ENCODE results near the gene OSGEP. TPM values are rescaled to one million over a fixed set of nuclear protein-coding genes. Genes with fewer than 3 reads are reported as not detected.

OSGEP gene
- total RNA-seq (40.8 TPM), polyA plus RNA-seq (10 to 100 TPM; 27.3 to 34.2 (median 32.9) TPM)

- Mint-ChIP-seq H3K9me3 (no peaks in the 10 kb centered on the region), H3K4me1 (peaks cover 0 to 33% (median 15%) of the 10 kb centered on the region in 4 donors), H3K36me3 (peaks cover 37% of the 10 kb centered on the region), H3K27me3 (no peaks in the 10 kb centered on the region), H3K27ac (peak within 1 kb of the TSS in 1 of 3 donors; percentile 79), H3K4me3 (peak within 1 kb of the TSS in 1 of 4 donors; percentile 5)
- H3K9me3 ChIP-seq (ENCODE audit: control insufficient read depth in 2 of 2, low read length in 2 of 2): no peaks in the 10 kb centered on the region
- H3K4me1 ChIP-seq (ENCODE audit: control insufficient read depth, insufficient read depth, low read length, poor library complexity, severe bottlenecking): peaks cover 39% of the 10 kb centered on the region
- ATAC-seq (ENCODE audit: low read depth in 2 of 2) (peak; percentile 87), DNase-seq (peak; percentile 96 to 99 (median 98))
- peak within 1 kb of the TSS; percentile 97 for H3K27ac ChIP-seq (ENCODE audit: insufficient read depth, low read length, poor library complexity, severe bottlenecking)
- H3K36me3 ChIP-seq (ENCODE audit: control insufficient read depth, insufficient read depth, low read length): peaks cover 62% of the 10 kb centered on the region
- H3K4me3 ChIP-seq (ENCODE audit: low read depth, low read length): peak within 1 kb of the TSS; percentile 97
- H3K27me3 ChIP-seq (ENCODE audit: control insufficient read depth, insufficient read depth, low read length): no peaks in the 10 kb centered on the region
Measured at GRCh38 chr14:20454516-20455354, at the start of gene OSGEP, which contains the start of gene APEX1. Gene OSGEP (minus strand): TSS chr14:20454812. CDS start chr14:20454683, 129 bp downstream. Gene APEX1 (plus strand): TSS chr14:20455226. CDS start chr14:20455646, 420 bp downstream.

GRCh38 chr14:20503898-20504297, 49.3 kb upstream of the OSGEP start:
- Histone ChIP-seq H3K36me3 (ENCODE audit: control insufficient read depth, insufficient read depth, low read length) (no peaks in the 10 kb centered on the region), H3K9me3 (ENCODE audit: control insufficient read depth in 2 of 2, low read length in 2 of 2) (no peaks in the 10 kb centered on the region), H3K27me3 (ENCODE audit: control insufficient read depth, insufficient read depth, low read length) (peaks cover 7% of the 10 kb centered on the region), H3K27ac (ENCODE audit: insufficient read depth, low read length, poor library complexity, severe bottlenecking) (no peak overlapping the region), H3K4me1 (ENCODE audit: control insufficient read depth, insufficient read depth, low read length, poor library complexity, severe bottlenecking) (no peaks in the 10 kb centered on the region), H3K4me3 (ENCODE audit: low read depth, low read length) (no peak overlapping the region)
- Mint-ChIP-seq H3K36me3 (no peaks in the 10 kb centered on the region), H3K9me3 (no peaks in the 10 kb centered on the region), H3K4me3 (no peak overlapping the region), H3K27me3 (peaks cover 4% of the 10 kb centered on the region), H3K27ac (peak overlapping the region in 1 of 3 donors; percentile 74), H3K4me1 (peaks cover 0 to 6% (median under 1%) of the 10 kb centered on the region in 4 donors)
- no peak for DNase-seq
- no peak for ATAC-seq (ENCODE audit: low read depth in 2 of 2)

GRCh38 chr14:20501346-20501745, 46.7 kb upstream of the OSGEP start:
- H3K36me3 Mint-ChIP-seq: no peaks in the 10 kb centered on the region
- no peak for ATAC-seq (ENCODE audit: low read depth in 2 of 2)
- Histone ChIP-seq H3K4me1 (ENCODE audit: control insufficient read depth, insufficient read depth, low read length, poor library complexity, severe bottlenecking) (no peaks in the 10 kb centered on the region), H3K4me3 (ENCODE audit: low read depth, low read length) (no peak overlapping the region), H3K9me3 (ENCODE audit: control insufficient read depth in 2 of 2, low read length in 2 of 2) (no peaks in the 10 kb centered on the region), H3K27ac (ENCODE audit: insufficient read depth, low read length, poor library complexity, severe bottlenecking) (no peak overlapping the region), H3K27me3 (ENCODE audit: control insufficient read depth, insufficient read depth, low read length) (peaks cover 7% of the 10 kb centered on the region), H3K36me3 (ENCODE audit: control insufficient read depth, insufficient read depth, low read length) (no peaks in the 10 kb centered on the region)
- H3K27me3 Mint-ChIP-seq: peaks cover 8% of the 10 kb centered on the region
- H3K27ac Mint-ChIP-seq: no peak overlapping the region
- no peak overlapping the region for H3K4me3 Mint-ChIP-seq
- peaks cover 0 to 6% (median under 1%) of the 10 kb centered on the region in 4 donors for H3K4me1 Mint-ChIP-seq
- no peak for DNase-seq
- no peaks in the 10 kb centered on the region for H3K9me3 Mint-ChIP-seq

GRCh38 chr14:20499881-20500280, 45.3 kb upstream of the OSGEP start:
- H3K36me3 Mint-ChIP-seq: no peaks in the 10 kb centered on the region
- H3K27me3 Mint-ChIP-seq: peaks cover 17% of the 10 kb centered on the region
- Histone ChIP-seq H3K4me3 (ENCODE audit: low read depth, low read length) (no peak overlapping the region), H3K36me3 (ENCODE audit: control insufficient read depth, insufficient read depth, low read length) (no peaks in the 10 kb centered on the region), H3K9me3 (ENCODE audit: control insufficient read depth in 2 of 2, low read length in 2 of 2) (no peaks in the 10 kb centered on the region), H3K27me3 (ENCODE audit: control insufficient read depth, insufficient read depth, low read length) (peaks cover 7% of the 10 kb centered on the region), H3K27ac (ENCODE audit: insufficient read depth, low read length, poor library complexity, severe bottlenecking) (no peak overlapping the region), H3K4me1 (ENCODE audit: control insufficient read depth, insufficient read depth, low read length, poor library complexity, severe bottlenecking) (no peaks in the 10 kb centered on the region)
- H3K9me3 Mint-ChIP-seq: no peaks in the 10 kb centered on the region
- ATAC-seq (ENCODE audit: low read depth in 2 of 2) (no peak), DNase-seq (no peak)
- H3K4me1 Mint-ChIP-seq: peaks cover 0 to 11% (median 3%) of the 10 kb centered on the region in 4 donors
- H3K27ac Mint-ChIP-seq: no peak overlapping the region
- H3K4me3 Mint-ChIP-seq: no peak overlapping the region

- Mint-ChIP-seq H3K4me3 (no peak overlapping the region), H3K27ac (peak overlapping the region in 1 of 3 donors; percentile 48), H3K9me3 (no peaks in the 10 kb centered on the region), H3K36me3 (no peaks in the 10 kb centered on the region), H3K27me3 (peaks cover 17% of the 10 kb centered on the region), H3K4me1 (peaks cover 0 to 14% (median 3%) of the 10 kb centered on the region in 4 donors)
- Histone ChIP-seq H3K9me3 (ENCODE audit: control insufficient read depth in 2 of 2, low read length in 2 of 2) (no peaks in the 10 kb centered on the region), H3K4me1 (ENCODE audit: control insufficient read depth, insufficient read depth, low read length, poor library complexity, severe bottlenecking) (no peaks in the 10 kb centered on the region), H3K36me3 (ENCODE audit: control insufficient read depth, insufficient read depth, low read length) (no peaks in the 10 kb centered on the region), H3K27me3 (ENCODE audit: control insufficient read depth, insufficient read depth, low read length) (peaks cover 7% of the 10 kb centered on the region), H3K27ac (ENCODE audit: insufficient read depth, low read length, poor library complexity, severe bottlenecking) (no peak overlapping the region), H3K4me3 (ENCODE audit: low read depth, low read length) (no peak overlapping the region)
- ATAC-seq (ENCODE audit: low read depth in 2 of 2): no peak
- no peak for DNase-seq
Measured at GRCh38 chr14:20499108-20499507, 44.5 kb upstream of the OSGEP start.

GRCh38 chr14:20498622-20499021, 44.0 kb upstream of the OSGEP start:
- peak overlapping the region in 1 of 4 donors; percentile 38 for H3K4me3 Mint-ChIP-seq
- Histone ChIP-seq H3K4me1 (ENCODE audit: control insufficient read depth, insufficient read depth, low read length, poor library complexity, severe bottlenecking) (no peaks in the 10 kb centered on the region), H3K36me3 (ENCODE audit: control insufficient read depth, insufficient read depth, low read length) (no peaks in the 10 kb centered on the region), H3K27ac (ENCODE audit: insufficient read depth, low read length, poor library complexity, severe bottlenecking) (no peak overlapping the region), H3K9me3 (ENCODE audit: control insufficient read depth in 2 of 2, low read length in 2 of 2) (no peaks in the 10 kb centered on the region), H3K27me3 (ENCODE audit: control insufficient read depth, insufficient read depth, low read length) (peaks cover 7% of the 10 kb centered on the region), H3K4me3 (ENCODE audit: low read depth, low read length) (no peak overlapping the region)
- DNase-seq (no peak), ATAC-seq (ENCODE audit: low read depth in 2 of 2) (no peak)
- peak overlapping the region in 1 of 3 donors; percentile 12 for H3K27ac Mint-ChIP-seq
- no peaks in the 10 kb centered on the region for H3K9me3 Mint-ChIP-seq
- H3K36me3 Mint-ChIP-seq: no peaks in the 10 kb centered on the region
- peaks cover 0 to 12% (median 2%) of the 10 kb centered on the region in 4 donors for H3K4me1 Mint-ChIP-seq
- H3K27me3 Mint-ChIP-seq: peaks cover 16% of the 10 kb centered on the region

- ATAC-seq (ENCODE audit: low read depth in 2 of 2) (no peak), DNase-seq (no peak)
- H3K27ac Mint-ChIP-seq: no peak overlapping the region
Measured at GRCh38 chr14:20494935-20495766, 40.5 kb upstream of the OSGEP start.

More at GRCh38 chr14:20494935-20495766, 40.5 kb upstream of the OSGEP start:
- Histone ChIP-seq H3K27ac (ENCODE audit: insufficient read depth, low read length, poor library complexity, severe bottlenecking) (no peak overlapping the region), H3K4me3 (ENCODE audit: low read depth, low read length) (no peak overlapping the region), H3K9me3 (ENCODE audit: control insufficient read depth in 2 of 2, low read length in 2 of 2) (no peaks in the 10 kb centered on the region), H3K27me3 (ENCODE audit: control insufficient read depth, insufficient read depth, low read length) (peaks cover 5% of the 10 kb centered on the region), H3K36me3 (ENCODE audit: control insufficient read depth, insufficient read depth, low read length) (no peaks in the 10 kb centered on the region), H3K4me1 (ENCODE audit: control insufficient read depth, insufficient read depth, low read length, poor library complexity, severe bottlenecking) (peaks cover 4% of the 10 kb centered on the region)
- H3K9me3 Mint-ChIP-seq: peaks cover 0 to 1% (median 0%) of the 10 kb centered on the region in 7 donors
- H3K4me3 Mint-ChIP-seq: peak overlapping the region in 1 of 4 donors; percentile 63
- peaks cover 0 to 29% (median 7%) of the 10 kb centered on the region in 4 donors for H3K4me1 Mint-ChIP-seq
- no peaks in the 10 kb centered on the region for H3K36me3 Mint-ChIP-seq
- H3K27me3 Mint-ChIP-seq: peaks cover 24% of the 10 kb centered on the region

Measured in CD4-positive, CD25-positive, alpha-beta regulatory T cell (primary cell).